ENCODE data around the gene CRLF3. TPM values are rescaled to one million over a fixed set of nuclear protein-coding genes. Genes with fewer than 3 reads are reported as not detected.
A peak's percentile ranks its signal among the peaks of the same experiment; 100 is the strongest.

CRLF3 gene
- total RNA-seq, 4 donors from 2014 or later, result 9.8 to 15.9 (median 13.2) TPM

DNA sequence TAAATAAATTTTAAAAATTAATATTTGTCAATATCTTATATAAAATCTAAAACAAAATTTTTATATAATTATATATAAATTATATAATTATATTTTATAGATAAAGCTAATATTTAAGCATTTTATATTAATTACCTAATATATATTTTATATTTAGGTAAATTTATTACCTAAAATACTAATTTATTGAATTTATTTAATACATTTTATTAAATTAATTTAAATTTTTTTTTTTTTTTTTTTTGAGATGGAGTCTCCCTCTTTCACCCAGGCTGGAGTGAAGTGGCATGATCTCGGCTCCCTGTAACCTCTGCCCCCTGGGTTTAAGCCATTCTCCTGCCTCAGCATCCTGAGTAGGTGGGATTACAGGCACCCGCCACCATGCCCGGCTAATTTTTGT, 29.7 kb upstream of the CRLF3 start:
- Histone ChIP-seq H3K9me3 (no peaks in the 10 kb centered on the region), H3K27me3 (no peaks in the 10 kb centered on the region), H3K36me3 (peaks cover 0 to 14% (median 0%) of the 10 kb centered on the region in 3 donors), H3K4me3 (no peak overlapping the region), H3K4me1 (no peaks in the 10 kb centered on the region), H3K27ac (no peak overlapping the region)
- 90 to 97% methylated on average over 3 of the region's 3 CpGs for WGBS, 2 donors
- no peak for DNase-seq (ENCODE audit: low spot score in 2 of 2)
- TF ChIP-seq POLR2A (IDR thresholded peaks at IDR 0.05) (no peak), EP300 (IDR thresholded peaks at IDR 0.05) (no peak)
- TF ChIP-seq, protein P1, sequence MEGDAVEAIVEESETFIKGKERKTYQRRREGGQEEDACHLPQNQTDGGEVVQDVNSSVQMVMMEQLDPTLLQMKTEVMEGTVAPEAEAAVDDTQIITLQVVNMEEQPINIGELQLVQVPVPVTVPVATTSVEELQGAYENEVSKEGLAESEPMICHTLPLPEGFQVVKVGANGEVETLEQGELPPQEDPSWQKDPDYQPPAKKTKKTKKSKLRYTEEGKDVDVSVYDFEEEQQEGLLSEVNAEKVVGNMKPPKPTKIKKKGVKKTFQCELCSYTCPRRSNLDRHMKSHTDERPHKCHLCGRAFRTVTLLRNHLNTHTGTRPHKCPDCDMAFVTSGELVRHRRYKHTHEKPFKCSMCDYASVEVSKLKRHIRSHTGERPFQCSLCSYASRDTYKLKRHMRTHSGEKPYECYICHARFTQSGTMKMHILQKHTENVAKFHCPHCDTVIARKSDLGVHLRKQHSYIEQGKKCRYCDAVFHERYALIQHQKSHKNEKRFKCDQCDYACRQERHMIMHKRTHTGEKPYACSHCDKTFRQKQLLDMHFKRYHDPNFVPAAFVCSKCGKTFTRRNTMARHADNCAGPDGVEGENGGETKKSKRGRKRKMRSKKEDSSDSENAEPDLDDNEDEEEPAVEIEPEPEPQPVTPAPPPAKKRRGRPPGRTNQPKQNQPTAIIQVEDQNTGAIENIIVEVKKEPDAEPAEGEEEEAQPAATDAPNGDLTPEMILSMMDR (IDR thresholded peaks at IDR 0.05), result no peak

DNA sequence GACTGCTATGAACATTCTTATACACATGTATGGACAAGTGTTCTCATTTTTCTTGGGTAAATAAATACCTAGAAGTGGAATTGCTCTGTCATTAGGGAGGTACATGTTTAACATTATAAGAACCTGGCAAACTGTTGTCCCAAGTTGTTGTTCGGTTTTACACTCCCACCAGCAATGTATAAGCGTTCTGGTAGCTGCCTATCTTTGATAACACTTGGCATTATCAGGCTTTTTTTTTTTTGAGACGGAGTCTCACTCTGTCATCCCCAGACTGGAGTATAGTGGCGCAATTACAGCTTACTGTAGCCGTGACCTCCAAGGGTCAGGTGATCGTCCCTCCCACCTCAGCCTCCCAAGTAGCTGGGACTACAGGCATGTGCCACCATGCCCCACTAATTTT, 23.5 kb upstream of the CRLF3 start:
- 92 to 93% methylated on average over 6 of the region's 6 CpGs for WGBS, 2 donors
- DNase-seq (ENCODE audit: low spot score in 2 of 2), result no peak
- Histone ChIP-seq H3K4me3 (no peak overlapping the region), H3K4me1 (no peaks in the 10 kb centered on the region), H3K36me3 (peaks cover 0 to 21% (median 0%) of the 10 kb centered on the region in 3 donors), H3K9me3 (no peaks in the 10 kb centered on the region), H3K27ac (no peak overlapping the region), H3K27me3 (no peaks in the 10 kb centered on the region)
- TF ChIP-seq, protein P1 (IDR thresholded peaks at IDR 0.05), result no peak
- TF ChIP-seq POLR2A (IDR thresholded peaks at IDR 0.05) (no peak), EP300 (IDR thresholded peaks at IDR 0.05) (no peak)

DNA sequence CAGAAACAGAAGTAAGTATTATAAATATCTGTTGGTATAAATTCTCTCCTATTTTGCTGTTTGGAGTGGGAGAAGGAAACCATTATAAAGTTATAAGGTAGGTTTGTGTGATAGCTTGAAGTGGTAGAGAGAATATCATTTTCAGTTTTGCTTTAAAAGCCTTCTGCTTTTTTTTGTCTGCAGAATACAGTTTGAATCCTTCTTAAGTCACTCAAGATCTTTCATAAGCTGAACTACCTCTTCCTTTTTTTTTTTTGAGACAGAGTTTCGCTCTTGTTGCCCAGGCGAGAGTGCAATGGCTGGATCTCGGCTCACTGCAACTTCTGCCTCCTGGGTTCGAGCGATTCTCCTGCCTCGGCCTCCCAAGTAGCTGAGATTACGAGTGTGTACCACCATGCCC, 16.3 kb upstream of the CRLF3 start:
- DNase-seq (ENCODE audit: low spot score in 2 of 2), result no peak
- peak overlapping the region in 1 of 4 donors; percentile 10 for H3K4me3 ChIP-seq
- peaks cover 0 to 11% (median 0%) of the 10 kb centered on the region in 3 donors for H3K36me3 ChIP-seq
- 90 to 96% methylated on average over 7 of the region's 7 CpGs for WGBS, 2 donors
- no peaks in the 10 kb centered on the region for H3K9me3 ChIP-seq
- no peaks in the 10 kb centered on the region for H3K4me1 ChIP-seq
- TF ChIP-seq, protein P1 (IDR thresholded peaks at IDR 0.05), result no peak
- no peak for TF ChIP-seq POLR2A (IDR thresholded peaks at IDR 0.05)
- TF ChIP-seq EP300 (IDR thresholded peaks at IDR 0.05), result no peak
- H3K27ac ChIP-seq, result no peak overlapping the region
- no peaks in the 10 kb centered on the region for H3K27me3 ChIP-seq

- H3K27ac ChIP-seq, result no peak overlapping the region
- DNase-seq (ENCODE audit: low spot score in 2 of 2), result no peak
- no peak overlapping the region for H3K4me3 ChIP-seq
- no peaks in the 10 kb centered on the region for H3K27me3 ChIP-seq
- H3K9me3 ChIP-seq, result no peaks in the 10 kb centered on the region
- 90 to 93% methylated on average over 5 of the region's 5 CpGs for WGBS, 2 donors
- H3K36me3 ChIP-seq, result peaks cover 0 to 11% (median 0%) of the 10 kb centered on the region in 3 donors
- TF ChIP-seq EP300 (IDR thresholded peaks at IDR 0.05), result no peak
- no peak for TF ChIP-seq POLR2A (IDR thresholded peaks at IDR 0.05)
- TF ChIP-seq, protein P1 (IDR thresholded peaks at IDR 0.05), result no peak
- no peaks in the 10 kb centered on the region for H3K4me1 ChIP-seq
These were observed 13.8 kb upstream of the CRLF3 start for GRCh38 chr17:30838202-30838807.

- no peaks in the 10 kb centered on the region for H3K36me3 ChIP-seq
- H3K9me3 ChIP-seq, result no peaks in the 10 kb centered on the region
- no peak for DNase-seq (ENCODE audit: low spot score in 2 of 2)
- H3K4me3 ChIP-seq, result peak overlapping the region; percentile 54 to 89 (median 74)
- peak overlapping the region in 1 of 4 donors; percentile 41 for H3K27ac ChIP-seq
- peaks cover 0 to 17% (median 10%) of the 10 kb centered on the region in 4 donors for H3K4me1 ChIP-seq
- WGBS, 2 donors, result 2 to 6% methylated on average over 15 of the region's 15 CpGs
- TF ChIP-seq, protein P1 (IDR thresholded peaks at IDR 0.05), result no peak
- TF ChIP-seq EP300 (IDR thresholded peaks at IDR 0.05), result no peak
- TF ChIP-seq POLR2A (IDR thresholded peaks at IDR 0.05), result no peak
- no peaks in the 10 kb centered on the region for H3K27me3 ChIP-seq
These were observed 8.1 kb upstream of the CRLF3 start for GRCh38 chr17:30832438-30833124.

All from tibial nerve (tissue), 4 donors.